Measurements from ENCODE around the gene MCM6.

DNA sequence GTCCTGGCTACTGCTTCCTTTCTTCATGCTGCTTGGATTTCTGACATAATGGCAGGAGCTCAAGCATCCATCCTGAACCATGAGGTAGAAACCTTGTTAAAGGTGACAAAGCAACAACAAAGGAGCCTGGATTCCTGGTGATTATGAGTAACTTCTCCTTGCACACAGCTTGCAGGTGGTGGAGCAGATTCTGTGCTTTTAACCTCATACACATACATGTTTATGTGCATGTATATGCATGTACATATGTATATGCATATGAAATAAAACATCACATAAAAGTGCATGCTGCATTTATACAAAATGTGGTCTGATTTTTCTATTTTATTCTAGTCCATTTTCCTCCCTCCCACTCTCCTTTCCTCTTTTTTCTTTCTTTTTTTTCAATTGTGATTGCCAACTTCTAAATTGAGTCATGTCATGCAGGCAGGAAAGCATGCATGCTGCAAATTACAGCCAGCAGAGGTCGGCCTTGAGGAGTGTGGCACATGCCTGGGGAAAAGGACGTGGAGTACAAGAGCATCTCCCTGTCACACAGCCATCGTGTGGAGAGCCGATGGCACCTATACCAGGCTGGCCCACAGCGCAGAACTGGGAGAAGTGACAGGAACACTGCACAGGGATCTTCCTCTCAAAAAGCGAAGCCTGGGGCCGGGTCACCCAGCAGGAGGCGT lies 57.2 kb downstream of the MCM6 start:
- TF ChIP-seq EZH2 (IDR thresholded peaks at IDR 0.05; ENCODE audit: low read length, unreplicated experiment) (no peak), EZH2phosphoT487 (IDR thresholded peaks at IDR 0.05; ENCODE audit: borderline replicate concordance, low read length) (no peak)
- TF ChIP-seq, protein P1, sequence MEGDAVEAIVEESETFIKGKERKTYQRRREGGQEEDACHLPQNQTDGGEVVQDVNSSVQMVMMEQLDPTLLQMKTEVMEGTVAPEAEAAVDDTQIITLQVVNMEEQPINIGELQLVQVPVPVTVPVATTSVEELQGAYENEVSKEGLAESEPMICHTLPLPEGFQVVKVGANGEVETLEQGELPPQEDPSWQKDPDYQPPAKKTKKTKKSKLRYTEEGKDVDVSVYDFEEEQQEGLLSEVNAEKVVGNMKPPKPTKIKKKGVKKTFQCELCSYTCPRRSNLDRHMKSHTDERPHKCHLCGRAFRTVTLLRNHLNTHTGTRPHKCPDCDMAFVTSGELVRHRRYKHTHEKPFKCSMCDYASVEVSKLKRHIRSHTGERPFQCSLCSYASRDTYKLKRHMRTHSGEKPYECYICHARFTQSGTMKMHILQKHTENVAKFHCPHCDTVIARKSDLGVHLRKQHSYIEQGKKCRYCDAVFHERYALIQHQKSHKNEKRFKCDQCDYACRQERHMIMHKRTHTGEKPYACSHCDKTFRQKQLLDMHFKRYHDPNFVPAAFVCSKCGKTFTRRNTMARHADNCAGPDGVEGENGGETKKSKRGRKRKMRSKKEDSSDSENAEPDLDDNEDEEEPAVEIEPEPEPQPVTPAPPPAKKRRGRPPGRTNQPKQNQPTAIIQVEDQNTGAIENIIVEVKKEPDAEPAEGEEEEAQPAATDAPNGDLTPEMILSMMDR (conservative IDR thresholded peaks at IDR 0.05; ENCODE audit: low read depth, low read length) = peak; percentile 61

All from PC-3 (cell line).